Mesothelial cell of epicardium (in vitro differentiated cells): ENCODE data around the gene GGN. TPM values are rescaled to one million over a fixed set of nuclear protein-coding genes. Genes with fewer than 3 reads are reported as not detected.

Source experiments
- DNase-seq, 2 experiments: peaks; one replicate each; pipeline ENCODE4 v3.0.0; 2021; ENCODE audit warnings: low spot score in 2 of 2; ENCODE audit not compliant: unreplicated experiment in 2 of 2
- H3K27ac Mint-ChIP-seq: 2 replicates; pipeline ENCODE4 v1.8.0; 2021; ENCODE audit warnings: mixed read lengths
- H3K27me3 Mint-ChIP-seq: 2 replicates; pipeline ENCODE4 v1.8.0; 2021; ENCODE audit warnings: low read depth, mixed read lengths
- H3K36me3 Mint-ChIP-seq: 2 replicates; pipeline ENCODE4 v1.8.0; 2021; ENCODE audit warnings: mixed read lengths
- H3K4me1 Mint-ChIP-seq: 2 replicates; pipeline ENCODE4 v1.8.0; 2021; ENCODE audit warnings: mixed read lengths
- H3K4me3 Mint-ChIP-seq: 2 replicates; pipeline ENCODE4 v1.8.0; 2021; ENCODE audit warnings: mild to moderate bottlenecking, moderate library complexity, mixed read lengths
- H3K9me3 Mint-ChIP-seq: 2 replicates; pipeline ENCODE4 v1.8.0; 2021; ENCODE audit warnings: mixed read lengths
- total RNA-seq: library from RNA; stranded (reverse); gene quantifications from 3 replicates; pipeline ENCODE4 v1.2.1, GENCODE V29; 2021
- TF ChIP-seq, protein P1 (sequence below): fragments of 200-600 bp; sonication (generic); IDR thresholded peaks from one replicate; pipeline ENCODE4 v1.5.0; 2021; ENCODE audit warnings: antibody characterized with exemption; ENCODE audit not compliant: unreplicated experiment

The GGN gene
- total RNA-seq, 1 donor from 2014 or later: 1.3 TPM

DNA sequence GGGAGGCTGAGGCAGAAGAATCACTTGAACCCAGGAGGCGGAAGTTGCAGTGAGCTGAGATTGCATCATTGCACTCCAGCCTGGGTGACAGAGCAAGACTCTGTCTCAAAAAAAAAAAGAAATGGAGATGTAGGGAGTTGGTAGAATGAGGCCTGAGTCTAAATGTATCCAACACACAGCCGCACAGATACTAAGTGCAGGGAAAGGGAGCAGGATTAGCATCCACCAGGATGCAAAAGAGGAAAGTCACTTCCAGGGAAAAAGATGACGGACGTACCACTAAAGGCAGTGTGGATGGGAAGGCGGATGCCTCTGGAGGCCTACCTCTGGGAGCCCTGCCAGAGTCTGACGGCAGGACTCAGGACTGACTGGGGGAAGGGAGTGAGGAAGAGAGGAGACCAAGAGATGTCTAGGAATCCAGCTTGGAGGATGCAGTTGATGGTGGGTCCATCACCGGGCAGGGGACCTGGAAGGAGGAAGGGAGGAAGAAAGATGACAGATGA is 21.8 kb upstream of the GGN start:
- no peaks in the 10 kb centered on the region for H3K27me3 Mint-ChIP-seq
- peaks cover 3% of the 10 kb centered on the region for H3K4me1 Mint-ChIP-seq
- H3K4me3 Mint-ChIP-seq: no peak overlapping the region
- TF ChIP-seq, protein P1, sequence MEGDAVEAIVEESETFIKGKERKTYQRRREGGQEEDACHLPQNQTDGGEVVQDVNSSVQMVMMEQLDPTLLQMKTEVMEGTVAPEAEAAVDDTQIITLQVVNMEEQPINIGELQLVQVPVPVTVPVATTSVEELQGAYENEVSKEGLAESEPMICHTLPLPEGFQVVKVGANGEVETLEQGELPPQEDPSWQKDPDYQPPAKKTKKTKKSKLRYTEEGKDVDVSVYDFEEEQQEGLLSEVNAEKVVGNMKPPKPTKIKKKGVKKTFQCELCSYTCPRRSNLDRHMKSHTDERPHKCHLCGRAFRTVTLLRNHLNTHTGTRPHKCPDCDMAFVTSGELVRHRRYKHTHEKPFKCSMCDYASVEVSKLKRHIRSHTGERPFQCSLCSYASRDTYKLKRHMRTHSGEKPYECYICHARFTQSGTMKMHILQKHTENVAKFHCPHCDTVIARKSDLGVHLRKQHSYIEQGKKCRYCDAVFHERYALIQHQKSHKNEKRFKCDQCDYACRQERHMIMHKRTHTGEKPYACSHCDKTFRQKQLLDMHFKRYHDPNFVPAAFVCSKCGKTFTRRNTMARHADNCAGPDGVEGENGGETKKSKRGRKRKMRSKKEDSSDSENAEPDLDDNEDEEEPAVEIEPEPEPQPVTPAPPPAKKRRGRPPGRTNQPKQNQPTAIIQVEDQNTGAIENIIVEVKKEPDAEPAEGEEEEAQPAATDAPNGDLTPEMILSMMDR: no peak
- DNase-seq: no peak
- no peaks in the 10 kb centered on the region for H3K9me3 Mint-ChIP-seq
- H3K36me3 Mint-ChIP-seq: peaks cover 8% of the 10 kb centered on the region
- no peak overlapping the region for H3K27ac Mint-ChIP-seq

DNA sequence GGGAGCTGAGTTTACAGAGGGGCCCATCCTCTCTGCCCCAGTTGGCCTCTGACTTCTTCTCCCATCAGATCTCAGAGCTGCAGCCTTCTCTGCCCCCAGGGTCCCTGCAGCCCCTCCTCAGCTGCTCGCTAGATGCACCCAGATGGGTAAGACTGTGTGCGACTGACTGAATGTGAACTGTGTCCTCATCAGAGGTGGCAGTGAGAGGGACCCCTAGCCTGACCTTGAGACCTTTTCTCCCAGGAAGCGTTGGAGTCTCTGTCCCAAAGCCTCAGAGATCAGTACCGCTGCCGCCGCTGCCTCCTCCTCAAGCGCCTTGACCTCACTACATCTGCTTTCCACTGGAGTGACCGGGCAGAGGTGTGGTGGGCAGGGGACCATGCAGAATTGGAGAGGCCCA is 17.4 kb upstream of the GGN start:
- Mint-ChIP-seq H3K27ac (no peak overlapping the region), H3K27me3 (peaks cover 6% of the 10 kb centered on the region), H3K4me3 (peak overlapping the region; percentile 36), H3K4me1 (peaks cover 5% of the 10 kb centered on the region), H3K9me3 (no peaks in the 10 kb centered on the region), H3K36me3 (peaks cover 8% of the 10 kb centered on the region)
- DNase-seq: no peak
- TF ChIP-seq, protein P1: no peak

DNA sequence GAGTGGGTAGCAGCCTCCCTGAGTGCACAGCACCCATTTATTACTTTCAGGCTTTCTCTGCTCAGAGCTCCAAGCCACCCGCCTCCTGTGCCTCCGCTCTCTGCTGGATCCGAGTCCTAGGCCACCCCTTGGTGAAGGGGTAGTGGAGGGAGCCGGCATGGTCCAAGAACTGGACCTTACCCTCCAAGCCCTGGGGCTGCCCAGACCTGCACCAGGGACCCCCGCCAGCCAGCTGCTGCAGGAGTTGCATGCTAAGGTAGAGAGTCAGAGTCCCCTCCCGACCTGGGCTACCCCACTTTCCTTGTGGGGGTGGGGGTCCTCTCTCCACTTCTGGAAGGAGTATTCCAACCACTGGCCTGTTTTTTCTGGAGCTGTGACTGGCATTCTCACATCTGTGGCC is 17.0 kb upstream of the GGN start:
- Mint-ChIP-seq H3K36me3 (peaks cover 8% of the 10 kb centered on the region), H3K27me3 (peaks cover 9% of the 10 kb centered on the region), H3K4me3 (peak overlapping the region; percentile 81), H3K9me3 (no peaks in the 10 kb centered on the region), H3K4me1 (peaks cover 4% of the 10 kb centered on the region), H3K27ac (no peak overlapping the region)
- TF ChIP-seq, protein P1: no peak
- DNase-seq: no peak

DNA sequence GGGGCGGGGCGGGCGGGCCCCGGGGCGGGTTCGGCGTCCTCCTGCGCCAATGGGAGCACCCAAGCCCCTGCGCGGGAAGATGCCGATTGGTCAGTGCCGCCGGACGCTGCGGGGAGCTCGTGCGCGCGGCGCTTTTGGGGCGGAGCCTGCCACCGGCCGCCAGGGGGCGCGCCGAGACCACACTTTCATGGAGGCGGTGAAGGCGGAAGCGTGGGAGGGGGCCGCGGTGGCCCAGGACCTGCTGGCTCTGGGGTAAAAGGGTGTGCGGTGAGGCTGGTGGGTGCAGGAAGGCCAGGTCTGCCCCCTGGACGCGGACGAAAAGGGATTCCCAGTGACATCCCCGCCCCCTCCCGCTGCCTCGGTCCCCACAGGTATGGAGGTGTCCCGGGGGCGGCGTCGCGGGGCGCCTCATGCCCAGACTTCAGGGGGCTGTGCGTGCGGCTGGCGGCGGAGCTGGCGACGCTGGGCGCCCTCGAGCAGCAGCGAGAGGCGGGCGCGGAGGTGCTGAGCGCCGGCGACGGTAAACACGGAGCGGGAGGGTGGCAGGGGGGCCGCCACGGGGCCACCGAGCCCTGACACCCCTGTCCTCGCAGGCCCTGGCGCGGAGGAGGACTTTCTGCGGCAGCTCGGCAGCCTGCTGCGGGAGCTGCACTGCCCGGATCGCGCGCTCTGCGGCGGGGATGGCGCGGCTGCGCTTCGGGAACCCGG is 15.3 kb upstream of the GGN start, which contains the start of gene FAM98C:
Gene FAM98C (plus strand): TSS at position 127 of the 708 bp plus-strand sequence. CDS start 61 bp downstream, at position 188.
- Mint-ChIP-seq H3K4me3 (peak within 1 kb of the TSS; percentile 81), H3K36me3 (peaks cover 5% of the 10 kb centered on the region), H3K4me1 (peaks cover 2% of the 10 kb centered on the region), H3K9me3 (no peaks in the 10 kb centered on the region), H3K27me3 (peaks cover 15% of the 10 kb centered on the region), H3K27ac (peak within 1 kb of the TSS; percentile 82)
- peak; percentile 96 to 99 for DNase-seq
- TF ChIP-seq, protein P1: peak; percentile 100

DNA sequence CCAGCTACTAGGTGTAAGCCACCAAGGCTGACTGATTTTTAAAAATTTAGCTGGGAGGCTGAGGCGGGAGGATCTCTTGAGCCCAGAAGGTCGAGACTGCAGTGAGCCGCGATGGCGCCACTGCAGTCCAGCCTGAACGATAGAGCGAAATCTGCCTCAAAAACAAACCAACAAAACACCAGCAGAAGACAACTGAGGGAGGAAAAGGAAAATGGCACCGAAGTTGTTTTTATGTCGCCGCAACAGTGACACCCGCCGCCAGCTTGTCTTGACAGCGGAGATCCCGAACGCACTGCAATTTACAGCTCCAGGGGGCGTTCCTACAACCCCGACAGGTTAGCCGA is 14.8 kb upstream of the GGN start:
- TF ChIP-seq, protein P1: no peak
- Mint-ChIP-seq H3K27me3 (peaks cover 15% of the 10 kb centered on the region), H3K27ac (peak overlapping the region; percentile 82), H3K9me3 (no peaks in the 10 kb centered on the region), H3K4me1 (peaks cover 2% of the 10 kb centered on the region), H3K36me3 (peaks cover 3% of the 10 kb centered on the region), H3K4me3 (peak overlapping the region; percentile 81)
- no peak for DNase-seq
